OCI-LY7 (cell line): ENCODE data around the gene CAMK2B. TPM values are rescaled to one million over a fixed set of nuclear protein-coding genes. Genes with fewer than 3 reads are reported as not detected.

Experiments used
- BruUV-seq: library from RNA; stranded (reverse); fragments of 400-500 nt; replicated peaks from 2 replicates; lab custom pipeline; 2021; lab: Mats Ljungman, UMichigan
- CTCF ChIA-PET: fragments of 300-600 bp; sonication (Branson Sonifier 250); formaldehyde crosslinking; loops from one replicate; lab custom pipeline; 2022; ENCODE audit warnings: antibody characterized with exemption; ENCODE audit not compliant: unreplicated experiment; lab: Charles Lee
- POLR2A ChIA-PET: fragments of 300-600 bp; sonication (Branson Sonifier 250); formaldehyde crosslinking; loops from one replicate; lab custom pipeline; 2022; ENCODE audit warnings: antibody characterized with exemption; lab: Charles Lee
- DNase-seq: peaks from one replicate; pipeline ENCODE4 v3.0.0-alpha.2; 2015; ENCODE audit warnings: low spot score
- H2AFZ ChIP-seq: fragments of 200-600 bp; sonication (generic), shearing (Covaris generic); 2 replicates; pipeline ENCODE4 v1.6.1; 2014; ENCODE audit warnings: mild to moderate bottlenecking, antibody characterized with exemption, low read length, moderate library complexity
- H3K27ac ChIP-seq: fragments of 200-600 bp; sonication (generic); 2 replicates; pipeline ENCODE4 v1.5.1; 2014; ENCODE audit warnings: mixed run types, low read depth, mild to moderate bottlenecking, moderate library complexity, low read length, inconsistent platforms; ENCODE audit not compliant: poor library complexity, severe bottlenecking
- H3K36me3 ChIP-seq: fragments of 200-600 bp; sonication (generic); 2 replicates; pipeline ENCODE4 v1.6.1; 2014; ENCODE audit warnings: mild to moderate bottlenecking, antibody characterized with exemption, low read length, moderate library complexity, mixed read lengths; ENCODE audit not compliant: insufficient read depth
- H3K4me1 ChIP-seq: fragments of 200-600 bp; sonication (generic); 2 replicates; pipeline ENCODE4 v1.5.1; 2014; ENCODE audit warnings: mild to moderate bottlenecking, low read length; ENCODE audit not compliant: insufficient read depth, poor library complexity, severe bottlenecking
- H3K4me2 ChIP-seq: fragments of 200-600 bp; sonication (generic); 2 replicates; pipeline ENCODE4 v1.6.1; 2014; ENCODE audit warnings: mild to moderate bottlenecking, low read length
- H3K4me3 ChIP-seq: fragments of 200-600 bp; sonication (generic); 2 replicates; pipeline ENCODE4 v1.5.1; 2014; ENCODE audit warnings: mild to moderate bottlenecking, low read depth, low read length; ENCODE audit not compliant: poor library complexity, severe bottlenecking
- H3K79me2 ChIP-seq: fragments of 200-600 bp; sonication (generic); 2 replicates; pipeline ENCODE4 v1.6.1; 2016; ENCODE audit warnings: low read depth, mild to moderate bottlenecking, low read length, moderate library complexity, mixed read lengths; ENCODE audit not compliant: insufficient read depth
- H3K9me2 ChIP-seq: fragments of 200-600 bp; sonication (generic); 2 replicates; pipeline ENCODE4 v1.6.1; 2016; ENCODE audit warnings: mild to moderate bottlenecking, low read length, mixed read lengths; ENCODE audit not compliant: insufficient read depth
- H3K9me3 ChIP-seq: fragments of 200-600 bp; sonication (generic); 2 replicates; pipeline ENCODE4 v1.6.1; 2014; ENCODE audit warnings: mild to moderate bottlenecking, mixed run types, low read length, mixed read lengths
- H4K20me1 ChIP-seq: fragments of 200-600 bp; sonication (generic); 2 replicates; pipeline ENCODE4 v1.6.1; 2014; ENCODE audit warnings: mild to moderate bottlenecking, antibody characterized with exemption, low read length, moderate library complexity, mixed read lengths; ENCODE audit not compliant: insufficient read depth
- EZH2phosphoT487 ChIP-seq: fragments of 200-600 bp; sonication (generic); IDR thresholded peaks from 2 replicates; pipeline ENCODE4 v1.6.1; 2018; ENCODE audit warnings: low read depth, borderline replicate concordance, mild to moderate bottlenecking, mixed run types, antibody characterized with exemption, low read length, moderate library complexity, mixed read lengths
- intact Hi-C: fragments of 100-400 bp; cut with micrococcal nuclease; formaldehyde crosslinking; loops from one replicate; pipeline ENCODE4 v1.10.0; 2022; ENCODE audit not compliant: unreplicated experiment
- total RNA-seq, 2 experiments: library from RNA; depleted of rRNA in 1 of 2; stranded (reverse); fragments of >200 nt in 1 of 2; shearing (Covaris generic) in 1 of 2; gene quantifications; 2 replicates each; pipeline ENCODE4 v1.2.3, GENCODE V29; 2014 to 2022
- TF ChIP-seq, protein P1 (sequence below): fragments of 200-600 bp; sonication (generic); conservative IDR thresholded peaks from 2 replicates; pipeline ENCODE4 v1.5.1; 2014; ENCODE audit warnings: mild to moderate bottlenecking, antibody characterized with exemption, low read length, moderate library complexity, mixed read lengths

CAMK2B gene
- total RNA-seq, 2 experiments from 2014 or later = 0.66 to 1.1 TPM

DNA sequence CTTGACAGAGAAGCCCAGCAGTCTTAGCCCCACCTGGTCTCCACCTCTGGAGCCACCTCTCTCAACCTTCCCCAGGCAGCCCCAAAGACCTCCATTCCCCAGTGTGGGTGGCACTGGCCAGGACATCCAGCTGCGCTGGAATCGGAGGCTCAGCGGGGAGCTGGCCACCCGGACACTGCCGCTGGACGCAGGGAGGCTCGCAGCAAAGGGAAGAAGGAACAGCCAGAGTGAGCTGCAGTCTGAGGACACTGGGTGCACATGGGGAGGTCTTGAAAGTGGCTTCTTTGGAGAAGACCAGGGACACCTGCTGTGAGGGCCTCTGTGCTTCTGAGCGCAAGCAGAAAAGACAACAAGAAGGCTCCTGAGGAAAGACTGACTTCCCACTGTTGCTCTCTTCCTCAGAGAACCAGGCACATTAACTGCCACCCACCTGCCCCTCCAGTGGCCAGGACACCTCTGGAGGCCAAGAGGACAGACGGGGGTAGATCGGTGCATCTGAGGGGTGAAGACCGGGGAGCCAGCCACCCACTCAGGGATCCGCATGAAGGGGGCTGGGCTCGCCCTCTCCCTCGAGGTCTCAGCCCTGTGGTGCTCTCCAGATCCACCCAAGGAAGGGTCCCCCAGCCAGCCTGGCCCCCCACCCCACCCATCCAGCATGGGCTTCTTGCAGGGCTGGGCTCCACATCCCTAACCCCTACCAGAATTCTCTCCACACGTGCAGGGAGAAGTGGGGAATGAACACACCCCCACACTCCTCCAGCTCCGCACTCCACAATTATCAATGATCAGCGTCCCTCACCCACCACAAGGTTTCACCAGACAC lies 1.8 kb downstream of the CAMK2B start:
- H3K4me1 ChIP-seq = no peaks in the 10 kb centered on the region
- CTCF ChIA-PET = no interaction called here
- H4K20me1 ChIP-seq = no peaks in the 10 kb centered on the region
- no peak overlapping the region for H3K27ac ChIP-seq
- no peak overlapping the region for H3K4me3 ChIP-seq
- intact Hi-C loops = no loop called here
- TF ChIP-seq EZH2phosphoT487 = no peak
- TF ChIP-seq, protein P1, sequence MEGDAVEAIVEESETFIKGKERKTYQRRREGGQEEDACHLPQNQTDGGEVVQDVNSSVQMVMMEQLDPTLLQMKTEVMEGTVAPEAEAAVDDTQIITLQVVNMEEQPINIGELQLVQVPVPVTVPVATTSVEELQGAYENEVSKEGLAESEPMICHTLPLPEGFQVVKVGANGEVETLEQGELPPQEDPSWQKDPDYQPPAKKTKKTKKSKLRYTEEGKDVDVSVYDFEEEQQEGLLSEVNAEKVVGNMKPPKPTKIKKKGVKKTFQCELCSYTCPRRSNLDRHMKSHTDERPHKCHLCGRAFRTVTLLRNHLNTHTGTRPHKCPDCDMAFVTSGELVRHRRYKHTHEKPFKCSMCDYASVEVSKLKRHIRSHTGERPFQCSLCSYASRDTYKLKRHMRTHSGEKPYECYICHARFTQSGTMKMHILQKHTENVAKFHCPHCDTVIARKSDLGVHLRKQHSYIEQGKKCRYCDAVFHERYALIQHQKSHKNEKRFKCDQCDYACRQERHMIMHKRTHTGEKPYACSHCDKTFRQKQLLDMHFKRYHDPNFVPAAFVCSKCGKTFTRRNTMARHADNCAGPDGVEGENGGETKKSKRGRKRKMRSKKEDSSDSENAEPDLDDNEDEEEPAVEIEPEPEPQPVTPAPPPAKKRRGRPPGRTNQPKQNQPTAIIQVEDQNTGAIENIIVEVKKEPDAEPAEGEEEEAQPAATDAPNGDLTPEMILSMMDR = no peak
- DNase-seq = no peak
- H3K79me2 ChIP-seq = no peaks in the 10 kb centered on the region
- H3K36me3 ChIP-seq = no peaks in the 10 kb centered on the region
- no peak overlapping the region for H2AFZ ChIP-seq
- H3K4me2 ChIP-seq = no peak overlapping the region
- POLR2A ChIA-PET = no interaction called here
- no peaks in the 10 kb centered on the region for H3K9me2 ChIP-seq
- H3K9me3 ChIP-seq = no peaks in the 10 kb centered on the region
- no TSS peak for BruUV-seq

DNA sequence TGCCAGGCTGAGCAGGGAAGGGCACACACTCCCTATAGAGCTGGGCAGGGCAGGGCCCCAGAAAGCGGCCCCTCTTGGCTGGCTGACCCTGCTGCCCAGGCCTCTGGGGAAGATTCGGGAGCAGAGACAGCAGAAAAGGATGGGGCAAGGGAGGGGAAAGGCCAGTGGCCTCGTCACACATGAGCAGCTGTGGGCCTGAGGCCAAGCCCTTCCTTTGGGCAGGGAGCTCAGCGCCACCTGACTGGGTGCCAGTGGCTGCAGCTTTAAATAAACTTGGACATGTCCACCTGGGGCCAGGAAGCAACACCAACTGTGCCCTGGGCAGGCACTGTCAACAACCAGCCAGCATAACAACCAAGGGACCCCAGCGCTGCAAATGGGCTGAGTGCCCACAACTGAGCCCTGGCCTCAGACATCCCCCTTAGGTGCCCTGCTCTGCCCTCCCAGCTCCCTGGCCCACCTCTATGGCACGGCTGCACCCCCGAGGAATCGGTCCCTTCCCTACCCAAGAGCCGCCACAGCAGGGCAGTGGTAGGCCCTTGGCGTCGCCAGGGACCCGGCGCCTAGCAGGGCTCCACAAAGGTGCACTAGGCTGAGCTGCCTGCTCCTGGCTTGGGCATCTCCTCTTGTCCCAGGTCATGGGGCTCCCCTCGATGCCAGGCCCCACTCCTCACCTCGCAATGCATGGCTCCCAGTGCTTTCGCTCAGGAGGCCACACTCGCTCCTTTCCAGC lies 2.6 kb downstream of the CAMK2B start:
- H3K4me2 ChIP-seq = no peak overlapping the region
- POLR2A ChIA-PET = no interaction called here
- no peaks in the 10 kb centered on the region for H3K9me2 ChIP-seq
- no peak overlapping the region for H3K4me3 ChIP-seq
- H3K79me2 ChIP-seq = no peaks in the 10 kb centered on the region
- H3K4me1 ChIP-seq = no peaks in the 10 kb centered on the region
- CTCF ChIA-PET = no interaction called here
- H2AFZ ChIP-seq = no peak overlapping the region
- no peak for DNase-seq
- H3K36me3 ChIP-seq = no peaks in the 10 kb centered on the region
- intact Hi-C loops = no loop called here
- H3K9me3 ChIP-seq = no peaks in the 10 kb centered on the region
- H3K27ac ChIP-seq = no peak overlapping the region
- H4K20me1 ChIP-seq = no peaks in the 10 kb centered on the region
- no peak for TF ChIP-seq EZH2phosphoT487
- TF ChIP-seq, protein P1 = no peak
- BruUV-seq = no TSS peak

DNA sequence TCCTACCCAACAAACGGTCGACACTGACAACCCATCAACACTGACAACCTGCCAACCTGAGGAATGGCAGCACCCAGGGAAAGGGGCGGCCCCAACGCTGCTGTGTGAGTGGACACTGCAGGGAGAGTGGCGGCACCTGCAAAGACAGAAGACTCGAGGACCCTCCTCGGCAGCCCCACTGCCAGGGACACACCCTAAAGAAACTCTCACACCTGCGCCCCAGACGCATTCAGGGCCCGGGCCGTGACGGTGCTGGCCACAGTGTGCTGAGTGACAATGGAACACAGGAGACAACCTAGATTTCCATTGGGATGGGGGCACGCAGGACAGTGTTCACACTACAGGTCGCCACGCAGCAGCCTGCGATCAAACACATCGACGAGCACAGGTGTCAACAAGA lies 3.6 kb downstream of the CAMK2B start:
- DNase-seq = no peak
- no peaks in the 10 kb centered on the region for H4K20me1 ChIP-seq
- no peaks in the 10 kb centered on the region for H3K4me1 ChIP-seq
- BruUV-seq = no TSS peak
- no peak overlapping the region for H3K4me2 ChIP-seq
- H3K36me3 ChIP-seq = no peaks in the 10 kb centered on the region
- no peak overlapping the region for H3K4me3 ChIP-seq
- no peaks in the 10 kb centered on the region for H3K9me2 ChIP-seq
- no peaks in the 10 kb centered on the region for H3K9me3 ChIP-seq
- H2AFZ ChIP-seq = no peak overlapping the region
- intact Hi-C loops = no loop called here
- TF ChIP-seq, protein P1 = no peak
- no peak for TF ChIP-seq EZH2phosphoT487
- ChIA-PET CTCF (no interaction called here), POLR2A (no interaction called here)
- H3K27ac ChIP-seq = no peak overlapping the region
- H3K79me2 ChIP-seq = no peaks in the 10 kb centered on the region
